Measurements from ENCODE around the gene TP73. TPM values are rescaled to one million over a fixed set of nuclear protein-coding genes. Genes with fewer than 3 reads are reported as not detected.

Gene TP73
- total RNA-seq, 3 donors from 2014 or later = 0.66 to 1.0 TPM; not detected in 1

- Histone ChIP-seq H3K27me3 (peaks cover 0 to 17% of the 10 kb centered on the region in 2 donors), H3K4me1 (no peaks in the 10 kb centered on the region), H3K27ac (no peak overlapping the region), H3K4me3 (no peak overlapping the region), H3K36me3 (peaks cover 6% of the 10 kb centered on the region), H3K9me3 (no peaks in the 10 kb centered on the region)
- intact Hi-C loops (cut with DNase I; ENCODE audit: low total_unique reads) = no loop called here
- TF ChIP-seq CTCF (IDR thresholded peaks at IDR 0.05) (no peak), POLR2AphosphoS5 (IDR thresholded peaks at IDR 0.05) (no peak), POLR2A (IDR thresholded peaks at IDR 0.05) (no peak)
- no peak for DNase-seq (ENCODE audit: low spot score in 2 of 2)
These were observed 81.7 kb downstream of the TP73 start for GRCh38 chr1:3733883-3734589.

DNA sequence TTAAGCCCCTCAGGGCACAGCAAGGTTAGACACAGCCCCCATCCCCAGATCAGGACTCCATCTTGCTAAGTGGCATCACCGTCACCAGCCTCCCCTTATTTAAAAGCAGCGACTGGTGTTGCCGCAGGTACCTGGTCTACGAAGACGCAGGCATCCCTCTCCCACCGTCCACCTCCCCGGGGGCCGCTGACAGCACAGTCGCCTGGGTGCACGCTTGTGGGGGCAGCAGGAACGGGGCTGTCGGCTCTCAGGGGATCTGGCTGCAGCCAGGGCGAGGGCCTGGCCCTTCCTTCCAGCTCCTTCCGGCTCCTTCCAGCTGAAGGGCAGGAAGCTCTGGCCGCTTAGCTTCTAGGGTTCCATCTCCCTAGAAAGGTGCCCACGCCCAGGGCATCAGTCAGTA lies 82.3 kb downstream of the TP73 start:
- TF ChIP-seq POLR2A (IDR thresholded peaks at IDR 0.05) = no peak
- no peak for TF ChIP-seq CTCF (IDR thresholded peaks at IDR 0.05)
- no peak for TF ChIP-seq POLR2AphosphoS5 (IDR thresholded peaks at IDR 0.05)
- Histone ChIP-seq H3K36me3 (peaks cover 6% of the 10 kb centered on the region), H3K4me1 (no peaks in the 10 kb centered on the region)

DNA sequence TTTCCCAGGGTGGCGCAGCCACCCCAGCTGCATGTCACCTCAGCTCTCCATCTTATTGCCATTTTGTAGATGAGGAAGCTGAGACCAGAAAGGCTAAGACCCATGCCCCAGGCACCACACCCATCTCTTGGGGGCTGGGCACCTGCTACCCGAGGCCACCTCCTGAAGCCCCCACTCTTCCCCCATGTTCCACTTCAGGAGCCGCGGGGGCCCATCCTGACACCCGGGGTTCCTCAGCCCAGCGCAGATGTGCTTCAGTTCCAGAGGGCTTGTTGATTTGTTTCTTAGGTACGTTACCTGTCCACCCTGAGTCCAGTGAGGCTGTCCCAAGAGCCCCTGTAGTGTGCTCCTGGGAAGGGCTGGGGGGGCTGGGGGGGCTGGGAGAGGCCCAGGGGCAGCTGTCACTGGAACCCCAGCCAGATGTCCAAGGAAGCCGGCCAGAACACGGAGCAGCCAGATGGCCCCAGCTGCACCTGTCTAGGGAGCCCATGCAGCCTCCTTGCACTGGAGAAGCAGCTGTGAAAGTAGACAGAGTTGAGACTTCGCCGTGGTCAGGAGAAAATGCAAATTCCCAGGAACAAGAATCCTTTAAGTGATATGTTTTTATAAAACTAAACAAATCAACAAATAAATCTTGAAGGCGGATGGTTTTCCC lies 82.8 kb downstream of the TP73 start:
- no peaks in the 10 kb centered on the region for H3K4me1 ChIP-seq
- intact Hi-C loops (cut with DNase I; ENCODE audit: low total_unique reads) = no loop called here
- TF ChIP-seq POLR2A (IDR thresholded peaks at IDR 0.05) (no peak), CTCF (IDR thresholded peaks at IDR 0.05) (no peak), POLR2AphosphoS5 (IDR thresholded peaks at IDR 0.05) (no peak)
- peaks cover 6% of the 10 kb centered on the region for H3K36me3 ChIP-seq
- no peaks in the 10 kb centered on the region for H3K9me3 ChIP-seq
- H3K27ac ChIP-seq = no peak overlapping the region
- H3K4me3 ChIP-seq = no peak overlapping the region
- H3K27me3 ChIP-seq = peaks cover 0 to 6% of the 10 kb centered on the region in 2 donors
- no peak for DNase-seq (ENCODE audit: low spot score in 2 of 2)

More for the DNA sequence above, 82.3 kb downstream of the TP73 start:
- Histone ChIP-seq H3K27me3 (peaks cover 0 to 11% of the 10 kb centered on the region in 2 donors), H3K27ac (no peak overlapping the region), H3K9me3 (no peaks in the 10 kb centered on the region), H3K4me3 (no peak overlapping the region)
- no peak for DNase-seq (ENCODE audit: low spot score in 2 of 2)
- intact Hi-C loops (cut with DNase I; ENCODE audit: low total_unique reads) = no loop called here

DNA sequence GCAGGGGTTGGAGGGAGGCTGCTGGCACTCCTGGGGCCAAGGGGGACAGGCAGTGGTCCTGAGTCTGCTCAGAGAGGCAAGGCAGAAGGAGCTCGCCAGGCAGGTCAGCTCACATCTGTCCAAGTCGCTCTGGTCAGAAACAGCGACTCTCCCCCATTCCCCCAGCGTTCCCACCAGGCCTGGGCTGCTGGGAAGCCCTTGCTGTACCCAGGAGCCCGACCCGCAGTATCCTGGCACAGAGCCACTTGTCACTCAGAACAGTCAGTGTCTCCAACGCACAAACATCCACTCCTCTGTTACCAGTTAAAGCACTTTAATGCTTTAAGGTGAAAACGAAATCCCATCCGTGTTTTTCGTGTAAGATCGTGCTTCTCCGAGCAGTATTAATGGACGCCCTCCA lies 83.4 kb downstream of the TP73 start:
- no peaks in the 10 kb centered on the region for H3K4me1 ChIP-seq
- H3K4me3 ChIP-seq = no peak overlapping the region
- peaks cover 6% of the 10 kb centered on the region for H3K36me3 ChIP-seq
- DNase-seq (ENCODE audit: low spot score in 2 of 2) = no peak
- TF ChIP-seq POLR2AphosphoS5 (IDR thresholded peaks at IDR 0.05) = no peak
- no peak for TF ChIP-seq POLR2A (IDR thresholded peaks at IDR 0.05)
- TF ChIP-seq CTCF (IDR thresholded peaks at IDR 0.05) = no peak
- intact Hi-C loops (cut with DNase I; ENCODE audit: low total_unique reads) = no loop called here
- H3K27me3 ChIP-seq = peaks cover 0 to under 1% of the 10 kb centered on the region in 2 donors
- no peak overlapping the region for H3K27ac ChIP-seq
- H3K9me3 ChIP-seq = no peaks in the 10 kb centered on the region

- DNase-seq (ENCODE audit: low spot score in 2 of 2) = no peak
- Histone ChIP-seq H3K9me3 (no peaks in the 10 kb centered on the region), H3K4me3 (no peak overlapping the region), H3K4me1 (no peaks in the 10 kb centered on the region), H3K36me3 (peaks cover 6% of the 10 kb centered on the region), H3K27ac (no peak overlapping the region), H3K27me3 (no peaks in the 10 kb centered on the region)
- intact Hi-C loops (cut with DNase I; ENCODE audit: low total_unique reads) = no loop called here
- TF ChIP-seq POLR2A (IDR thresholded peaks at IDR 0.05) = no peak
- TF ChIP-seq POLR2AphosphoS5 (IDR thresholded peaks at IDR 0.05) = no peak
- TF ChIP-seq CTCF (IDR thresholded peaks at IDR 0.05) = no peak
These were observed 83.8 kb downstream of the TP73 start for GRCh38 chr1:3736131-3736561.

All from breast epithelium (tissue), 4 donors.